HG03439 (cell line): ENCODE results near the gene PTPRN2.

ENCODE experiments used
- ATAC-seq: cut with Tn5 transposase; IDR thresholded peaks from one replicate; pipeline ENCODE4 v1.9.1; 2021; ENCODE audit warnings: mild to moderate bottlenecking, moderate library complexity; ENCODE audit not compliant: unreplicated experiment

The PTPRN2 gene

DNA sequence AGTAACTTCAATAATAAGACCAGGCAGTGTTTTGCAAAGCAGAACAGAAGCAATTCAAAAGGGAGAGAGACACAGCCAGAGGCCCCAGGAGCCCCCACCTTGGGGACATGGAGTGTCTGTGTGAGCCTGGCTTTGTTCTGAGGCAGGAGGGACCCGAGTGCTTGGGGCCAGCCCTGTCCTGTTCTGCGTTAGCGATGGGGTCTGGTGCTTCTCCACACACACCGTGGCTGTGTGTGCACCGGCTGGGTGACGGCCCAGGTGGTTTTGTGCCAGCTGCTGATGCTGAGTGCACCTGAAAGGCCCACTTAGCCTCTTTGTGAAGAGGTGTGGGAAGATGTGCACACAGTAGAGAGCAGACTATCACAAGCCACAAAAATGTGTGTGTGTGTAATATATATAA lies 781.9 kb downstream of the PTPRN2 start:
- ATAC-seq = no peak

DNA sequence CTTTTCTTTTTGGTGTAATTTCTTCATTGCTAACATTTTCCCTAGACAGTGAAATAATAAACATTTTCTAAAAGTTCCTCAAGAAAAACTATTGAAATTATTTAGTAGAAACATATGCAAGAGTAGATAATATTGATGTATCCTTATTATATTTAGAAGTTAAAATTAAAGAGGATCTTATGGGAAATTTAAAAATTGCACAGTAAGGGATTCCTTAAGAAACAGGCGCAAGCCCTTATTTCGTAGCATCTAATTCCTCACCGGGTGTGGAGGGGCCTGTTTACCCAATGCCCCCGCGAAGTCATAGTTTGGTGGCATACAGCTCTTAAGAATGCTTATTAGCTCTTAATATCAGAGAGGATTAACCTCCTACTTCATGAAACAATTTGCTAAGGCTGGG lies 783.7 kb downstream of the PTPRN2 start:
- ATAC-seq = no peak

DNA sequence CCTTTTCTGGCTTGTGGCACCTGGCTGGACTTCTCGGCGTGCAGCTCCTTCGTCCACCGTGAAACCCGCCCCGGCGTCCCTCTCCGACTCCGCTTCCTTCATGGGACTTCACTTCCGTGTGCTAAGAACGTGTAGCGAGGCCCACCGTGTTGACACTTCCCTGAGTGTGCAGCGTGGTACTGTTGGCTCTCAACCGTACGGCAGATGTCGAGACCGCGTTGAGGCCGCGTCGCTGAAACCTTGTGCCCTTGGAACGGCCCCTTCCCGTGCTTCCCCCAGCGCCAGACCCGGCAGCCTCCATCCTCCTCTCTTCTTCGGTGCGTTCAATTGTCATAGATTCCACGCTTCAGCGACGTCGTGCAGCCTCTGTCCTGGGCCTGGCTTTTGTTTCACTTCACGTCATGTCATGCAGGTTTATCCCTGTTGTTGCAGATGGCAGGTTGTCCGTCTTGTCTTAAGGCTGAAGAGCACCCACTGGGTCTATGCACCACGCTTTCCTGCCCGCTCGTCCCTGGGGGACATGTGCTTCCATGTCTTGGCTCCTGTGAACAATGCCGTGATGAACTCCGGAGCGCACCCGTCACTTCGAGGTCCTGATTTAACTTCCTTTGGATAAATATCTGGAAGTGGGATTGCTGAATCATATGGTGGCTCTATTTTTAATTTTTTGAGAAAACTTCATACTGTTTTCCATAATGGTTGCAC lies 785.5 kb downstream of the PTPRN2 start:
- ATAC-seq = no peak

GRCh38 chr7:157801113-157801512 lies 786.5 kb downstream of the PTPRN2 start:
- no peak for ATAC-seq

- ATAC-seq = no peak
Measured at GRCh38 chr7:157800281-157800680, 787.3 kb downstream of the PTPRN2 start.

DNA sequence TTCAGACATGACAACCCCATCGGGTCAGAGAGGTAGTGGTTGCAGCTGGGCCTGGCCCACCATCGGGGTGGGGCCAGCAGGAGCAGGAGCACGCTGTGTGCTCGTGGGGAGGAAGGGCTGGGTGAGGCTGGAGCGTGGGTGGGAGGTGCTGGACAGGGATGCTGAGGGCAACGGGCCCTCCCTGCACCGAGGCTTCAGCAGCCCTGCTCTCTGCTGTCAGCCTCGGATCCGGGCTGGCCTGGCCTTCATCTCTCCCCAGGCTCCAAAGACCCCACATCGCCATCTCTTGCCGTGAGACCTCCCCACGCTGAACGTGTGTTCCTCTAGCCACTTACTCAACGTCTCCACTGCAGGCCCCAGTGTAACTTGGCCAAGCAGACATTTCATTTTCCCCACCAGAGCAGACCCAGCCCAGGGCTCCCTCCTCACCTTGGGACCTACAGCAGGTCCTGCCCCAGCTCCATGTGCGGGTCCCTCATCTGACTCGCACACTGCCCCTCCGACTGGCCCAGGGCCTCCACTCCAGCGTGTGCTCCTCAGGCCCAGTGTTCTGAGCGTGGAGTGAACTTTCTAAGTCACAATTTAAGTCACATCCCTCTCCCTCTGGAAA lies 788.4 kb downstream of the PTPRN2 start:
- ATAC-seq = no peak

- ATAC-seq = no peak
Measured at GRCh38 chr7:157797361-157797760, 790.3 kb downstream of the PTPRN2 start.

DNA sequence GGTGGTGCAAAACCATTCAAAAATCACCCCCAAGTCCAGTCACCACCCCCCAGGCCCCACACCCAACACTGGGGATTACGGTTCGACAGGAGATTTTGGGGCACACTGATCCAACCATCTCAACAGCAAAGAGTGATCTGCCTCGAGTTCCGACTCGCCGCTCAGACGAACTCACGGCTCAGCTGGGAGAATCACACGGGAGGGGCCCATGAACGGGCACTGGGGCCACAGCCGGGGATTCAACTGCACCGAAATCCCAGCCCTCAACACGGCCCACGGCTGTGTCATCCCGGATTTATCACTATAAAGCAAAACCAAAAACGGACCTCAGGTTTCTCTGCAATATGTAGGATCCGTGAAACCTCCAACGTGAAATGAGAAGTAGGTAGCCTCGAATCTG lies 790.8 kb downstream of the PTPRN2 start:
- ATAC-seq = no peak

- ATAC-seq = no peak
Measured at GRCh38 chr7:157795643-157796042, 792.0 kb downstream of the PTPRN2 start.

- ATAC-seq = no peak
Measured at GRCh38 chr7:157795199-157795598, 792.4 kb downstream of the PTPRN2 start.

DNA sequence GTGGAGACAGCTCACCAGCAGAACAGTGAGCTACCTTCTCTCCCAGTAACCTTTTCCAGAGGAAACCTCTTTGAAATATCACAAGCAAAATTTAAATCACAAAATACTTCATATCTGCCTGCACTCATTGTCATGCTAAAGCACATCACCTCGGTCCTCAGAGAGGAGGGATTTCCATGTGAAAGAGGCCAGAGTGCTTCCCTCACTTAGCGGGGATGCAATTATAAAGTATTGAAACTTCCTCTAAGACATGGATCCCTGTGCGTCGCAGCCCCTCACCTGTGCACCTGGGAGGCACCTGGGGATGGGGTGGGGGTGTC lies 792.9 kb downstream of the PTPRN2 start:
- no peak for ATAC-seq

DNA sequence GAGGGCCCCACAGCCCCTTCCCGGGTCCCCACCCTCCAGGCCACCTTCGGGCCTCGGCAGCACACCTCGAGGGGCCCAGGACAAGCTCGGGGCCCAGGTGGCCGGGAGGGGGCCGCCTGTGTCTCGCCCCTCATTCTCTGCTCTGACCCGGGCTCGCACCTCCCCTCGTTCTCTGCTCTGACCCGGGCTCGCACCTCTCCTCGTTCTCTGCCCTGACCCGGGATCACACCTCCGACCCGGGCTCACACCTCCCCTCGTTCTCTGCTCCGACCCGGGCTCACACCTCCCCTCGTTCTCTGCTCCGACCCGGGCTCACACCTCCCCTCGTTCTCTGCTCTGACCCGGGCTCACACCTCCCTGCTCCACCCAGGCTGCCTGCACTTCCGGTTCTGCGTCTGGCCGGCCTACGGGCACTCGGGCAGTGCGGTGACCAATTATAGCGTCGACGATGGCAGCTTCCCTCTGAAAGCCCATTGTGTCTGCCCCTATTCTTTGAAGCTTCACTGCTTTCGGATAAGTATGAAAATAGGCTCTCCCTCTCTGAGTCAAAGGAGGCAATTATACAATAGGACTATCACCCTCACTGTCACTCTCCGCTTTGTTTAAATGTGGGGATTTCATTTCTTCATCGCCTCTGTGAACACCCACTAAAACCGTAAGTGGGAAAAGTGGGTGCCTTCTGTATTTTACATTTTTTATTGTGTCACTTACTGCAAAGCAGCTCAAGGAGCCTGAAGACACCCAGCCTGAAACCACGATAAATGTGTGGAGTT lies 793.5 kb downstream of the PTPRN2 start:
- ATAC-seq = no peak

DNA sequence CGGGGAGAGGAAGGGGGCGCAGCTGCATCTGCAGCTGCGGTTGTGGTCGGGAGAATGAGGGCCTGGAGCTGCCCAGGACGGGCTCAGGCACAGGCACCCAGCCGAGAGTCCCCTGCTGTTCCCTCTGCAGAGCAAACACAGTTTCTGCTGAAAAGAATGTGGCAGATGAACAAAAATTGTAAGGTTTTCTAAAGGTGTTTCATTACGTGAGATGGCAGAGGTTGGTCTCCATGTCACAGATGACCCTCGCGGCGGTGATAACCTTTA lies 794.6 kb downstream of the PTPRN2 start:
- ATAC-seq = no peak

- ATAC-seq = no peak
Measured at GRCh38 chr7:157792241-157793086, 795.2 kb downstream of the PTPRN2 start.

DNA sequence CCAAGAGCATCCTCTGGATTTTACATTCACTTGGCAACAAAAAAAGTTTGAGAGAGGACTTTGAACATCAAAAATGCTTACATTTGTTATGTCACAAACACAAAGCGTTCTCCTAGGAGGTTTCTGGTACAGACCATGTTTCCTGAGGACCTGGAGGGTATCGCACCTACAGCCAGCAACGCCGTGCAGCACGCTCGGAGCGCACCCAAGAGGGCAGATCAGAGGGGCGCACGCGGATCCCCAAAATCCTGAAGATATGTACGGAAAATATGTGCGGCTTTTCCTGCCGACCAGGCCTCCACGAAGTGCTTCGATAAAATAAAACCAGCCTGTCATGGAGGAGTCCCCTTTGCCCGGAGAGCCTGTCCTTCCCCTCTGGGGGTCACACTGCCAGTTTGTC lies 796.0 kb downstream of the PTPRN2 start:
- ATAC-seq = no peak

- ATAC-seq = no peak
Measured at GRCh38 chr7:157791261-157791660, 796.4 kb downstream of the PTPRN2 start.

- ATAC-seq = no peak
Measured at GRCh38 chr7:157789942-157790341, 797.7 kb downstream of the PTPRN2 start.

GRCh38 chr7:157789094-157789493 lies 798.5 kb downstream of the PTPRN2 start:
- ATAC-seq = no peak

- no peak for ATAC-seq
Measured at GRCh38 chr7:157788573-157788972, 799.0 kb downstream of the PTPRN2 start.

GRCh38 chr7:157787275-157787701 lies 800.3 kb downstream of the PTPRN2 start:
- no peak for ATAC-seq
